HG02642 (cell line): Measurements from ENCODE around the gene FLG2.

Experiments used
- ATAC-seq: cut with Tn5 transposase; IDR thresholded peaks from one replicate; pipeline ENCODE4 v1.9.1; 2021; ENCODE audit warnings: mild to moderate bottlenecking; ENCODE audit not compliant: unreplicated experiment, poor library complexity

The FLG2 gene

GRCh38 chr1:152359906-152360305 is at the start of gene FLG2:
TSS of gene FLG2 (minus strand) at chr1:152360006. CDS start at chr1:152358884, 1,122 bp downstream.
- ATAC-seq: no peak

DNA sequence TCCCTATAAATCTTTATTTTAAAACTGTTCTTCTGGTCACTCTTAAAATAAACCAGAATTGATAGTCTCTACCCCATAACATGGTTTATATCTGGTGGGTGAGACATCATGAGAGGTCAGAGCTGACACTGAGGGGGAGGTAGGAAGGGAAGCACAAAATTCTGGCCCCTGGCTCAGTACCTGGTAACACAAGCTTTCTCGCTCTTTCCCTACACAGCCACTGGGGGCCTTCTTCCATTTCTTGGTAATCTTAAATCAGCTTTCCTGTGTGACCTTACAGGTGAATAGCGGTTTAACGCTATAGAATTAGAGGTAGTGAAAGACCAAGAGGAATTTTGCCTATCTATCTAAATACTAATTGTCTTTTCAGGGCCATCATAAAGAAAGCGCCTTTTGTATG is 48.9 kb upstream of the FLG2 start:
- no peak for ATAC-seq

- no peak for ATAC-seq
Observed at GRCh38 chr1:152398812-152399698, 39.2 kb upstream of the FLG2 start.

DNA sequence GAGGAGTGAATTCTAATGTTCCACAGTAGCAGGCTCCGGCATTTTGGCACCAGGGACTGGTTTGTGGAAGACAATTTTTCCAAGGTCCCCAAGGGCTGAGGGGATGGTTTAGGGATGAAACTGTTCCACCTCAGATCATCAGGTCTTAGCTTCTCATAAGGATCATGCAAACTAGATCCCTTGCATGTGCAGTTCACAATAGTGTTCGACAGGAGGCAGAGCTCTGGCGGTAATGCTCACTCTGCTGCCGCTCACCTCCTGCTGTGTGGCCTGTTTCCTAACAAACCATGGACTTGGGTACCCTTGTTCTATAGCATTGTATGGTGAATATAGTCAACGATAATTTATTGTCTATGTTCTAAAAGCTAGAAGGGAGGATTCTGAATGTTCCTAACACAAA is 37.7 kb upstream of the FLG2 start:
- ATAC-seq: no peak

DNA sequence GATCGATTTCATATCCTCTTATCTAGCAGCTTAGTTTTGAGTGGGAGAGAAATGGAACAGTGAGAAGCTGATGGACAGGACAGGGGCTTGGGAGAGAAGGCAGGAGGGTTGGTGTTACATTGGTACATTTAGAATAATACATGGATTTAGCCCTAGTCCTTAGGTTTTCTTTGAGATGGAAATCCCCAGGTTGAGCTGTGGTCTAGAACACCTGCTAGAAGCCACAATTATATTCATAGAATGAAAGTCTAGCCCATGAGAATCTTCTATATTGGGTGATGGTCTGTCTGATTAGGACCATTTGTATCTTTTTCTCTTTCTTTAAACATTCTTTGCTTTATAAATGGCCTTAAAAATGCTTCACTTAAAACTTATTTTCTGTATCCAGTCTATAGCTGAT is 34.3 kb upstream of the FLG2 start:
- ATAC-seq: no peak

GRCh38 chr1:152392909-152393308 is 33.1 kb upstream of the FLG2 start:
- ATAC-seq: no peak

DNA sequence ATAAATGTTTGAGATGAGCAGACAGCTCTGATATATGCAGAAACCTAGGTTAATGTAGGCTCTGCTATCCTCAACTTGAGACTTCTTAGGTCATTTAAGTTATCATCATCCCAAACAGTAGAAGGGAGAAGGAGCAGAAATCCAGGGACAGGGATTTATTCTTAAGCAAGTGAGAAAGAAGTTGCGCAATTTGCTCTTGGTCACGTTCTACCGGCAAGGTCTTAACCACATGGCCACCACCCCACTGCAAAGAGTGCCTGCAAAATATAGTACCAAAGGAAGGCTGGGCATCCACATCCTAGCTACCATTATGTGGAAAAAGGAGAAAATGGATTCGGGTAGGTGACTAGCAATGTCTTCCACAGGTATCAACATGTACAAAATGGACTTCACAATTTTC is 29.1 kb upstream of the FLG2 start:
- no peak for ATAC-seq

GRCh38 chr1:152386940-152387339 is 27.1 kb upstream of the FLG2 start:
- no peak for ATAC-seq

DNA sequence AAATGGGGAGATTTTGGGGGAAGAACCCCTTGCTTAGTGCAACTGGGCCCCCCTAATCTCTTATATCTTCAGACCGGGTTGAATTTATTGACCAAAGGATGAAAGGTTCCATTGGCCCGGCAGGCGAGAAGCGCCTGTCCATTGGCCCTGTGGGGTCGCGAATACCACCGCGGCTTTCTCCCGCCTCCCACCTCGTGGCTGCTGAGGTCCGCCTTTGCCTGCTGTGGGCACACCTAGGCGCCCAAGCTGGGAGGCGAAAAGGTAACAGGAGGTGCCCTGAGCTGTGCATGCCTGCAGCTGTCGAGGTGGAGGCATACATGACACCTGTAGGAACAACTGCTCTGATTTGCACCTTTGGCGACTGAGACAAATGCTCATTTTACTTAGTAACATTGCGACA is 21.1 kb upstream of the FLG2 start:
- ATAC-seq: no peak

- ATAC-seq: no peak
Observed at GRCh38 chr1:152374451-152374850, 14.6 kb upstream of the FLG2 start.

- no peak for ATAC-seq
Observed at GRCh38 chr1:152372672-152373071, 12.9 kb upstream of the FLG2 start.

- ATAC-seq: no peak
Observed at GRCh38 chr1:152367436-152367835, 7.6 kb upstream of the FLG2 start.

DNA sequence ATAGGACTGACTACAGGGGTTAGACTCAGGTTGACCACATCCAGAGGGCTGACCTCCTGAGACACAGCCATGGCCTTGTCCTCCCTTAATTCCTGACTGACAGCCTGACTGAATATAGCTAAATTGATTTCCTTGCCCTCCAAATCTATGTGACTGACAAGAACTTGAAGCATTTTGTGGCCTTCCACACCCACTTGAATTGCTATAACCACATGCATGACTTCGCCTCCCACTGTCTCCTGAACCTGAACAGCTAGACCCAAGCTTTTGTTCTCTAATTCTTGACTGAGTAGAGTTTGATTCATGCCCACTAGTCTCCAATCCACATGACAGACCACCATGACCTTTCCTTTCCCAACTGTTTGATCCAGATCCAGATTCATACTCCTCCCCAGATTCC is 3.1 kb downstream of the FLG2 start:
- ATAC-seq: no peak

DNA sequence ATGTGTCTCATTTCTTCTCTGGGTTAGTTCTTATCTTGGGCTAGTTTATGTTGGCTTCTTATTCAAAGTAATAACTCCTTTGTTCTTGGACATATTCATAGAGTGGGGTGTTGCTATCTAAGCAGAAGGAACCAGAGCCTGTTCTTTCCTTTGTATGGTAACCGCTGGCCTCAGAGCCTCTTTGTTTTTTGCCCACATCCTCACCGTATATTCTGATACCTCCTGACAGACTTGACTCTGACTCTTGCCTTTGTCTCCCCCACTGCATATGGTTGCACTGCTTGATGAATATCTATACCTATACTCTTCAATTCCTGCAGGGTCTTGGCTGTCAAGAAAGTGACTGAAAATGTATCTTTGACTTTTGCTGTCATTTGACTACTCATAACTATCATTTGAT is 10.2 kb downstream of the FLG2 start:
- no peak for ATAC-seq

GRCh38 chr1:152348447-152348846 is 11.4 kb downstream of the FLG2 start:
- no peak for ATAC-seq

DNA sequence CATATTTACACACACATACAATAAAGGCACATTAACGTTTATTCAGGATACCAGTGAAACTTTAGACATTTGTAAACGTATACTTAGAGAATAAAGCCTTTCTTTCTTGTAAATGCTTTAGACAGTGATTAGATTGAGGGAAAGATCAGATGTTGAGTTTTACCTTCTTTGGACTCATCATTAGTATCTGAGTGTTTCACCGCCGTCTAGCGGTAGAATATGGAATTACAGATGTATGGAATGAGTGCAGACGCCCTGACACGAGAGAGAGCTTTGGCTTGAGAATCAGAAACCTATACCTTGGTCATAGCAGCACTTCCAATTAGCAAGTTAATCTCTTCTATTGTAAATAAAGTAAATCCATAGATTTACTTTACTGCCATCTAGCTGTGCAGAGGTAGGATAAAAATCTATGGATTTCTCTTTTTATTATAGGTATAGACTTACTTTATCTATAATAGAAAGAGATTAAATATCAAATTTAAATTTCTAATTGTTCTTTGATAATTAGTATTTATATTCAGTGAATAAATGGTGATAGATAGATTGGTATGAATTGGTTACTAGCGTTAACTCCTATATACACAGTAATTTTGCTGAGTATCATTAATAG is 12.6 kb downstream of the FLG2 start:
- ATAC-seq: no peak

DNA sequence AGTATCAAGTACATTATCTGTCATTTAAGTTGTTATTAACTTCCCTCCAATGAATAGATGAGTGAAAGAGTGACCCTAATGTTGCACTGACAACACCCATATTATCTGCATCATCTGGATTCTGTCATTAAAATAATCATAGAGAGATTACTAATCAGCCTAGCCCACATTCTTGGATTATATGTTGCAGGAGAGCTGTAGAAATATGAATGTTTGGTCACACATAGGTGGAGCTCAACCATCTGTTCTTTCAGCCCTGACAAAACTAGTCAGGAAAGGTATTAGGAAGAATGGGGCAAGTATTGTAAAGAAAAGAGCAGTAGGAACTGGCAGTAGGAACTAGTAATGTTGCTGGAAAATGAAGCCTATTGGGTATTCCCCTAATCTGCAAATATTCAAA is 15.4 kb downstream of the FLG2 start:
- no peak for ATAC-seq

DNA sequence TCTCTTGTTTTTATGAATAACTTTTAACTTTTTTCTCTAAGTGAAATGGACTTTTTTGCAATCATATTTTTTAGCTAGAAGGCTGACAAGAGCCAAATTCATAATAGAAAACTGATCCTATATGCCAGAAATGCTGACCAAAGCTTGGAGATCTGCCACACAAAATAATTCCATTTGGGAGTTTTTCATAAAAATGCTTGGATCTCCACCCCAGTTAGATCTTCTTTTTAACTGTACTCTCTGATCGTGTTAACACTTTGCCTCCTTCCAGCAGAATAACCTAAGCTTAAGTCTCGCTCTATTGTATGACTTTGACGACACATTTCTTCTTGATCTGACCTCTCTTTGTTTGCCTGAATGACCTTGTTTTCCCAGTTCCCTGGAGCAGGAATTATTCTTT is 16.8 kb downstream of the FLG2 start:
- no peak for ATAC-seq

DNA sequence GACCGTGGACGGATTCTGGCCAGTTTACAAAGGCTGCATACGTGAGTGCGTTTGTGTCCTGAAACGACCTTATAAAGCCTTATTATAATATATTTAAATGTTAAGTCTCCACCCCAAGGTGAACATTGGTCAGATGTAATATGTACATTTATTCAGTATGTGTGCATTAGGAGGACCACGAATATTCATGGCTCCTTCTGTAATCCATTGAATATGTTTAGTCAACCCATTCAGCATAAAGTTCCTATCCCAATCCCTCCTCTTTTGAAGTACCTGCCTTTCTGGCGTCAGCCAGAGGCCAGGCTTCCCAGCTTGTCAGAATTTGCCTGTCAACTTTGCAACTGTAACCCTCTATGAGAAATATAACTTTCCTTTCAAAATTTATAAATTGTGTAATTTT is 24.4 kb downstream of the FLG2 start:
- ATAC-seq: no peak

DNA sequence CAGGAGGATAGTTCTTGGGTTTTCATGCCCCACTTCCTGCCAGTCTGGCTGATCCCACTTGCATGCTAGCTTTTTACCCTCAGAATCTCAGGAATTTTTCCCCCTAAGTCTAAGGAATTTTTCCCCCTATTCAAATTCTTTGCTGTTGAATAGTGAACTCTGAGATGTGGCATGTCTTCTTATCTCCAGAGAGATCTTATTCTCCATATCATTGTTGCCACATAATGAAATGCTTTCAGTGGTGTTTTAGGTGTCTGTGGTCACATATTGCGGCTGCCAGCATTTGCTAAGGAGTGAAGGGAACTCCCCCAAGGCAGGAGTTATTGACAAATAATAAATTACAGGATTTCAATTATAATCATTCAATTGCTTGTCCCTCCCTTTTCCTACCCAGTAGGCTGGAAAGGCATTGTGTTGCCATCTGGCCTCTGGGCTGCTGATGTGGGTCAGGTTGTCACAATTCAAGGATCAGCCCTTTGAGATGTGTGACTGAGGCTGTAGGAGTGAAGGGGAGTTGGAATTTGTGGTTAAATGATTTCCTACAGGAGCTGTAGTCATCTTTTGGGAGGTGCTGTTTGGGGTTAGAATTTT is 30.9 kb downstream of the FLG2 start:
- no peak for ATAC-seq

- ATAC-seq: no peak
Observed at GRCh38 chr1:152325111-152325510, 34.7 kb downstream of the FLG2 start, which contains the start of gene FLG. TSS of gene FLG (minus strand) at chr1:152325239. CDS start at chr1:152315456, 9,783 bp downstream.
